ENCODE results near the gene MAP3K20.

MAP3K20 gene

GRCh38 chr2:173141666-173142065 is 66.0 kb downstream of the MAP3K20 start:
- DNase-seq (ENCODE audit: low spot score): no peak
- no peak for TF ChIP-seq CTCF (IDR thresholded peaks at IDR 0.05; ENCODE audit: extremely low read depth, missing control alignments)

- no peak for DNase-seq (ENCODE audit: low spot score)
- no peak for TF ChIP-seq CTCF (IDR thresholded peaks at IDR 0.05; ENCODE audit: extremely low read depth, missing control alignments)
These were observed 69.8 kb downstream of the MAP3K20 start for GRCh38 chr2:173145454-173145853.

GRCh38 chr2:173146590-173146989 is 70.9 kb downstream of the MAP3K20 start:
- TF ChIP-seq CTCF (IDR thresholded peaks at IDR 0.05; ENCODE audit: extremely low read depth, missing control alignments): no peak
- DNase-seq (ENCODE audit: low spot score): no peak

GRCh38 chr2:173148520-173148919 is 72.9 kb downstream of the MAP3K20 start:
- no peak for DNase-seq (ENCODE audit: low spot score)

GRCh38 chr2:173149491-173149890 is 73.8 kb downstream of the MAP3K20 start:
- peak; percentile 63 for DNase-seq (ENCODE audit: low spot score)
- TF ChIP-seq CTCF (IDR thresholded peaks at IDR 0.05; ENCODE audit: extremely low read depth, missing control alignments): no peak

More at GRCh38 chr2:173148520-173148919, 72.9 kb downstream of the MAP3K20 start:
- TF ChIP-seq CTCF (IDR thresholded peaks at IDR 0.05; ENCODE audit: extremely low read depth, missing control alignments): no peak

GRCh38 chr2:173150087-173150486 is 74.4 kb downstream of the MAP3K20 start:
- no peak for DNase-seq (ENCODE audit: low spot score)
- TF ChIP-seq CTCF (IDR thresholded peaks at IDR 0.05; ENCODE audit: extremely low read depth, missing control alignments): no peak

GRCh38 chr2:173150963-173151362 is 75.3 kb downstream of the MAP3K20 start:
- TF ChIP-seq CTCF (IDR thresholded peaks at IDR 0.05; ENCODE audit: extremely low read depth, missing control alignments): no peak
- no peak for DNase-seq (ENCODE audit: low spot score)

Data from GM20000 (cell line).